Gastroesophageal sphincter (tissue), 4 donors: ENCODE measurements around the gene APLF. TPM values are rescaled to one million over a fixed set of nuclear protein-coding genes. Genes with fewer than 3 reads are reported as not detected.

Source experiments
- ATAC-seq: fragments of 150-250 bp; one replicate; pipeline ENCODE4 v1.9.1; 2016; ENCODE audit warnings: mild to moderate bottlenecking, moderate library complexity
- H3K27ac ChIP-seq, 4 donors: fragments of 200-600 bp; sonication (generic) in 3 of 4; 1 replicate in 3 of 4; 2 replicates in 1 of 4; pipeline ENCODE4 v1.5.1; 2016 to 2019
- H3K27me3 ChIP-seq: fragments of 200-600 bp; sonication (generic); one replicate; pipeline ENCODE4 v1.5.1; 2019
- H3K36me3 ChIP-seq, 2 donors: fragments of 200-600 bp; sonication (generic); one replicate each; pipeline ENCODE4 v1.5.1; 2019; ENCODE audit warnings: control low read depth in 1 of 2
- H3K4me1 ChIP-seq, 3 donors: fragments of 200-600 bp; sonication (generic); 1 replicate in 2 of 3; 2 replicates in 1 of 3; pipeline ENCODE4 v1.5.1; 2016 to 2019; ENCODE audit warnings: control low read depth in 2 of 3
- H3K4me3 ChIP-seq, 2 donors: fragments of 200-600 bp; sonication (generic); one replicate each; pipeline ENCODE4 v1.5.1; 2019; ENCODE audit warnings: mild to moderate bottlenecking in 1 of 2, moderate library complexity in 1 of 2
- H3K9me3 ChIP-seq, 3 donors: fragments of 200-600 bp; sonication (generic); one replicate each; pipeline ENCODE4 v1.5.1; 2017 to 2019; ENCODE audit warnings: control low read depth in 2 of 3
- EP300 ChIP-seq: sonication (generic); formaldehyde crosslinking; IDR thresholded peaks from one replicate; pipeline ENCODE4 v1.6.1; 2017; ENCODE audit warnings: antibody characterized with exemption, mild to moderate bottlenecking
- POLR2A ChIP-seq, 2 donors: fragments of 450-650 bp; IDR thresholded peaks; one replicate each; pipeline ENCODE4 v1.6.1; 2017; ENCODE audit warnings: antibody characterized with exemption in 2 of 2, mild to moderate bottlenecking in 2 of 2, moderate library complexity in 1 of 2
- POLR2AphosphoS5 ChIP-seq: sonication (generic); formaldehyde crosslinking; IDR thresholded peaks from one replicate; pipeline ENCODE4 v1.6.1; 2017; ENCODE audit warnings: antibody characterized with exemption
- WGBS, 2 donors: methylation state at CpG; one replicate each; pipeline ENCODE4 v1.1.5; 2018; ENCODE audit warnings: low coverage in 1 of 2; 5-methylcytosine and 5-hydroxymethylcytosine counted together
- total RNA-seq, 4 donors: library from RNA; depleted of rRNA; stranded (reverse); fragments of >200 nt; gene quantifications; one replicate each; pipeline ENCODE4 v1.1.0, GENCODE V29; 2016
- TF ChIP-seq, protein P1 (sequence below), 4 experiments: fragments of 200-600 bp in 2 of 4; fragments of 450-650 bp in 2 of 4; sonication (generic) in 1 of 4; IDR thresholded peaks; one replicate each; pipeline ENCODE4 v1.5.1; 2017 to 2019; ENCODE audit warnings: antibody characterized with exemption in 4 of 4, mild to moderate bottlenecking in 2 of 4, moderate library complexity in 2 of 4

Gene APLF
- total RNA-seq, 4 donors from 2014 or later: 5.5 to 12.0 (median 10.4) TPM

DNA sequence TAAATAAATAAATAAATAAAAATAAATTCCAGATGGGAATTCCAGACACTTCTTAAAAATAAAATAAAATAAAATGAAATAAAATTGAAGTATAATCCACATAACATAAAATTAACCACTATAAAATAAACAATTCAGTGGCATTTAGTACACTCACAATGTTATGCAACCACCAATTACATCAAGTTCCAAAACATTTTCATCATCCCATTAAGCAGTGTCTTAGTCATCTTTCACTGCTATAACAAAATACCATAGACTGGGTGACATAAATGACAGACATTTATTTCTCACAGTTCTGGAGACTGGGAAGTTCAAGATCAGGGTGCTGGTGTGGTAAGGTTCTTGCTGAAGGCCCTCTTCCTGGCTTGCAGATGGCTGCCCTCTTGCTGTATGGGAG lies 153.4 kb downstream of the APLF start:
- no peaks in the 10 kb centered on the region for H3K4me1 ChIP-seq
- H3K36me3 ChIP-seq: no peaks in the 10 kb centered on the region
- TF ChIP-seq POLR2A (IDR thresholded peaks at IDR 0.05) (no peak), POLR2AphosphoS5 (no peak), EP300 (no peak)
- TF ChIP-seq, protein P1, sequence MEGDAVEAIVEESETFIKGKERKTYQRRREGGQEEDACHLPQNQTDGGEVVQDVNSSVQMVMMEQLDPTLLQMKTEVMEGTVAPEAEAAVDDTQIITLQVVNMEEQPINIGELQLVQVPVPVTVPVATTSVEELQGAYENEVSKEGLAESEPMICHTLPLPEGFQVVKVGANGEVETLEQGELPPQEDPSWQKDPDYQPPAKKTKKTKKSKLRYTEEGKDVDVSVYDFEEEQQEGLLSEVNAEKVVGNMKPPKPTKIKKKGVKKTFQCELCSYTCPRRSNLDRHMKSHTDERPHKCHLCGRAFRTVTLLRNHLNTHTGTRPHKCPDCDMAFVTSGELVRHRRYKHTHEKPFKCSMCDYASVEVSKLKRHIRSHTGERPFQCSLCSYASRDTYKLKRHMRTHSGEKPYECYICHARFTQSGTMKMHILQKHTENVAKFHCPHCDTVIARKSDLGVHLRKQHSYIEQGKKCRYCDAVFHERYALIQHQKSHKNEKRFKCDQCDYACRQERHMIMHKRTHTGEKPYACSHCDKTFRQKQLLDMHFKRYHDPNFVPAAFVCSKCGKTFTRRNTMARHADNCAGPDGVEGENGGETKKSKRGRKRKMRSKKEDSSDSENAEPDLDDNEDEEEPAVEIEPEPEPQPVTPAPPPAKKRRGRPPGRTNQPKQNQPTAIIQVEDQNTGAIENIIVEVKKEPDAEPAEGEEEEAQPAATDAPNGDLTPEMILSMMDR (IDR thresholded peaks at IDR 0.05): no peak
- no peak overlapping the region for H3K27ac ChIP-seq
- H3K27me3 ChIP-seq: no peaks in the 10 kb centered on the region
- ATAC-seq: no peak
- peaks cover 0 to 14% (median 0%) of the 10 kb centered on the region in 3 donors for H3K9me3 ChIP-seq
- H3K4me3 ChIP-seq: no peak overlapping the region

DNA sequence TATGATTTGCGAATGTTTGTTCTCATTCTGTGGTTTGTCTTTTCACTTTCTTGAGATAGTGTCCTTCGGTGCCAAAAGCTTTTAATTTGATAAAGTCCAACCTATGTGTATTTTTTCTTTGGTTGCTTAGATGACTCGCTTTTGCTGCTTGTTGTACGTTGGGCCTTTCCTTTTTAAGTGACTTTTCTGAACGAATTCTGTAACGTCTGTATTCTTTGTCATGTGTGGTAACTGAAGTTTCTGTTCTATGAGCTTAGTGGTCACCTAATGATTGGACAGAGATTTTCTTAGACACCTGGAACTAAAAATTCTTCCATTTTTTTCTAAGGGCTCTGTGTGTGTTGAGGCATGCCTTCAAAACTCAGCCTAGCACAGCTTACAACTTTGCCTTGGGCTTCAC lies 156.4 kb downstream of the APLF start:
- H3K36me3 ChIP-seq: no peaks in the 10 kb centered on the region
- H3K4me1 ChIP-seq: no peaks in the 10 kb centered on the region
- 90 to 95% methylated on average over 6 of the region's 6 CpGs for WGBS, 2 donors
- no peak for TF ChIP-seq EP300
- TF ChIP-seq, protein P1 (IDR thresholded peaks at IDR 0.05): no peak
- TF ChIP-seq POLR2A (IDR thresholded peaks at IDR 0.05): no peak
- no peak for TF ChIP-seq POLR2AphosphoS5
- H3K9me3 ChIP-seq: peaks cover 0 to 14% (median 0%) of the 10 kb centered on the region in 3 donors
- H3K27ac ChIP-seq: no peak overlapping the region
- H3K4me3 ChIP-seq: no peak overlapping the region
- no peaks in the 10 kb centered on the region for H3K27me3 ChIP-seq
- no peak for ATAC-seq

DNA sequence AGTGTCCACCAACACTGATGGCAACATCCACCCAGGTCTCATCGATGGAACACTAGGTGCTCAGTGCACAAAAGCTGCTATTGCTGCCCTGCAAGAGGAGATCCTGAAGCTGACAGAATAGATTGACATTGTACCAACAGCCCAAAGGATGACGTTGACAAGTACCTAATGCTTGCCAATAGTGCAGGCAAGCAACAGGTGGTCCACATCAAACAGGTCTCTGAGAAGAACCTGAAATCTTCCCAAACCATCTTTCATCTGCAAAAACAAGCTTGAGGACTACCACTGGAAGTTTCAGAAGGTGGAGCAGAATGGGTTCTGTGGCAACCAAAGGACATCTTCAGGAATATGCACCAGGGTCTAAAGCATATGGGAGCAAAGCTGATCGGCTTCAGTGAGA lies 160.2 kb downstream of the APLF start:
- Histone ChIP-seq H3K4me3 (no peak overlapping the region), H3K27me3 (no peaks in the 10 kb centered on the region), H3K36me3 (no peaks in the 10 kb centered on the region), H3K9me3 (no peaks in the 10 kb centered on the region), H3K27ac (no peak overlapping the region), H3K4me1 (no peaks in the 10 kb centered on the region)
- no peak for TF ChIP-seq POLR2A (IDR thresholded peaks at IDR 0.05)
- TF ChIP-seq, protein P1 (IDR thresholded peaks at IDR 0.05): no peak
- no peak for TF ChIP-seq EP300
- no peak for TF ChIP-seq POLR2AphosphoS5
- ATAC-seq: no peak
- WGBS, 2 donors: 70 to 100% methylated on average over 1 to 2 of the region's 3 CpGs

Other genes with a start within 250 kb of the APLF start
- gene PPP3R1, start 215.1 kb upstream of the APLF start, total RNA-seq: 10 to 100 TPM; 23.8 to 31.6 (median 29.9) TPM
- gene CNRIP1, start 147.6 kb upstream of the APLF start, total RNA-seq: 10 to 100 TPM; 22.2 to 48.1 (median 39.0) TPM
- 10 to 100 TPM in 1 of 4 donors, 1 to 10 TPM in 3; 5.0 to 33.0 (median 6.8) TPM for gene PLEK, start 102.3 kb upstream of the APLF start, total RNA-seq
- 1 to 10 TPM in 1 of 4 donors, under 1 TPM in 3; 0.35 to 1.2 (median 0.62) TPM for gene FBXO48, start 291 bp upstream of the APLF start, total RNA-seq
- gene PROKR1, start 176.0 kb downstream of the APLF start, total RNA-seq: under 1 TPM in 2 of 4 donors, not detected in 2; 0.08 to 0.27 TPM